ENCODE results near the gene EPHB2.
"Not testable (repeated sequence)": the region's sequence is repeated elsewhere in the genome, so short reads cannot be mapped to it uniquely, and the experiment has no call there.

EPHB2 gene

DNA sequence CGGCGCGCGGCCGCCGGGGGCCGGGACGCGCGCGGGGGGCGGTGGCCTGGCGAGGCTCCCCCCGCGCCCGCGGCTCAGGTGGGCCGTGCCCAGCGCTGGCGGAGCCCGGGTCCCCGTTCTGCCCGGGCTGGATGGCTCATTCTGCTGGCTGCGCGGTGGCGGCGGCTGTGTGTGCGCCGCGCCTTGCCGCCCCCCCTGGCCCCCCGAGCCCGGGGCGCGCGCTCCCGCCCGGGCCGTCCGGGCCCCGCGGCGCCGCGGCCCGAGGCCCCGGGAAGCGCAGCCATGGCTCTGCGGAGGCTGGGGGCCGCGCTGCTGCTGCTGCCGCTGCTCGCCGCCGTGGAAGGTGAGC is at the start of gene EPHB2:
EPHB2 (plus strand) TSS at position 139 of the 349 bp plus-strand sequence; CDS start at position 283, 144 bp downstream.
- no peak for DNase-seq (ENCODE audit: low read depth in 2 of 2)

DNA sequence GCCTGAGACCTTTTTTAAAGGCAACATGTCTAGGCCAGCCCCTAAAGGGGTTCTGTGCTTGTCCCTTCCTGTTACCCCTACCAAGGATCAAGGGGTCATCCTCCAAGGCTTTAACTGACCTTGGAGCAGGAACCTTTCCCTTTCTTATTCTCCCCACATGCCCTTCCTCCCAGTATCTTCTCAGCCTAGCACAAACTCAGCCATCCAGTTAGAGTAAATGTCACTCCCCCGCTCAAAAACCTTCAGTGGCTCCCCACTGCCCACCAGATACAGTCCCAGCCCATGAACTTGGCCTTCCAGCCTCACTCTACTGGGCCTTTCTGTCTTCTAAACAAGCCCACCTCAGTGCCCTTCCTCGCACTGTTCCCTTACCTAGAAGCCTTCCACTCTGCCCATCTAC is 48.8 kb upstream of the EPHB2 start:
- DNase-seq (ENCODE audit: low read depth in 2 of 2), result no peak

DNA sequence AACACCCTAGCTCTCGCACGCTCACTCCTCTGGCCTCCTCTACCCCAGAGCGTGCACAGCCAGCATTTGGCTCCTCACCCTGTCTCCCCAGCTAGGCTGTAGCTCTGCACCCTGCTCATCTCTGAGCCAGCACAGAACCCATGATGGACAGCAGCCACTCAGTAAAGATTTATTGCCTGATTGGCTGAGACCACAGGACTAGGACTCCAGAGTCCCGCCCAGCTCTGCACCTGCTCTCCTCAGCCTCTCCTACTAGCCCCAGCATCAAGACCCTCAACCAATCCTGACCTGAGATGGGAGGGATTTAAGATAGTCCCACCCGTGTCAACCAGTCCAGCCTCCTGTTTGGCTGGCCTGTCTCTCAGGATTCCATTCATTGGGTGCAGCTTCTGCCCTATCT is 48.3 kb upstream of the EPHB2 start:
- DNase-seq (ENCODE audit: low read depth in 2 of 2), result no peak

DNA sequence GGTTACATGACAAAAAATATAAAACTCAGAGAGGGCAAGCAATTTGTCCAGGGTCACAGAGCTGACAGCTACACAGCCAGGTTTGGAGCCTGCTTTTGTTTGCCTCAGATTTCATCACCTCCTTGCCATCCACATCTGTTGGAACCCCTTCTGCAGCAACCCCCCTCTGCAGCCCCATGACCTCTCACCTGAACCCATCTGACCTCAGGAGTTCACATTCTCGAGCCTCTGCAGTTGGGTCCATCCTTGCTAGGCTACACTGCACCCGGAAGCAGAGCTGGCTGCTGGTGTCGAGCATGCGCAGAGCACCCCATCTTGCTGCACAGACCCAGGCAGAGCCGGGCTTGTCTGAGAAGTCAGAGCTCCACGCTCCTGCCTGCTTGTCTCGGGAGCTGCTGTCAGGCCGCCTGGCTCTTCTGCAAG is 47.6 kb upstream of the EPHB2 start:
- DNase-seq (ENCODE audit: low read depth in 2 of 2), result no peak

DNA sequence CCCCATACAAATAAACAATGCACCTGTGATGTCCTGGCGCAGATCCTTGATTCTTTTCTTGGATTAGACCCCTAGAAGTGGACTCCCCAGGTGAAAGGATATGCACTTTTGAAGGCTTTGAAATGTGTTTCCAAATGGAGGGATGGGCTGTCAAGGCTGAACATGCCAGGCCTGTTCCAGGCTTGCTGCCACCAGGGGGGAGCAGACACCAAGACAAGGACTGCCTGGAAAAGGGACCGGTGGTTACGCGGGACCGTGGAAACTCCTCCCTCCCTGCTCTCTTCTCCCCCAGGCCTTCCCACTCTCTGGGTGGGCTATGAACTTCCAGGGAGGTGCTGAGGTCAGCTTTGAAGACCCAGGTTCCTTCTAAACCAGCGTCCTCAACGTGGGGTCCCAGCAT is 44.9 kb upstream of the EPHB2 start:
- no peak for DNase-seq (ENCODE audit: low read depth in 2 of 2)

DNA sequence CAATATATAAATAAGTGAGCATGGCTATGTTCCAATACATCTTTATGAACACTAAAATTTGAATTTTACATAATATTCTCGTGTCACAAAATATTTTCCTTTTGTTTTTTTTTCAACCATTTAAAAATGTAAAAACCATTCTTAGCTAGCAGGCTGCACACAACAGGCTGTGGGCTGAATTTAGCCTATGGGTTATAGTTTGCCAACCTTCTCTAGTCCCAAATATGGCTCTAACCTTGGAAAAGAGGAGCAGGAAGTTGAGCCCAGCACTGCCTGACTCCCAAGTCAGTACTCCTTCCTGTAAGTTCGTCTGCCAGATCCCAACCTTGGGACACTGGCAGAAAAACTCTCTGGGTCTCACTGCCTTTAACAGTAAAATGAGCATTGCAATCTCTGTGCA is 44.2 kb upstream of the EPHB2 start:
- no peak for DNase-seq (ENCODE audit: low read depth in 2 of 2)

DNA sequence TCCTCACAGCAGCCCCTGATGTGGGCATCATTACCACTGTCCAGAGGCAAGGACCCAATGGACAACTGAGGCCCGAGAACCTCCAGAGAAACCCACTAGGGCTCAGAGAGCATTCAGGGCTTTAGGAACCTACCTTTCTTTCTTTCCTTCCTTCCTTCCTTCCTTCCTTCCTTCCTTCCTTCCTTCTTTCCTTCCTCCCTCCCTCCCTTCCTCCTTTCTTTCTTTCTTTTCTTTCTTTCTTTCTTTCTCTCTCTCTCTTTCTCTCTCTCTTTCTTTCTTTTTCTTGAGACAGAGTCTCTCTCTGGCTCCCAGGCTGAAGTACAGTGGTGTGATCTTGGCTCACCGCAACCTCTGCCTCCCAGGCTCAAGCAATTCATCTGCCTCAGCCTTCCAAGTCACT is 41.8 kb upstream of the EPHB2 start:
- not testable (repeated sequence) for DNase-seq (ENCODE audit: low read depth in 2 of 2)

DNA sequence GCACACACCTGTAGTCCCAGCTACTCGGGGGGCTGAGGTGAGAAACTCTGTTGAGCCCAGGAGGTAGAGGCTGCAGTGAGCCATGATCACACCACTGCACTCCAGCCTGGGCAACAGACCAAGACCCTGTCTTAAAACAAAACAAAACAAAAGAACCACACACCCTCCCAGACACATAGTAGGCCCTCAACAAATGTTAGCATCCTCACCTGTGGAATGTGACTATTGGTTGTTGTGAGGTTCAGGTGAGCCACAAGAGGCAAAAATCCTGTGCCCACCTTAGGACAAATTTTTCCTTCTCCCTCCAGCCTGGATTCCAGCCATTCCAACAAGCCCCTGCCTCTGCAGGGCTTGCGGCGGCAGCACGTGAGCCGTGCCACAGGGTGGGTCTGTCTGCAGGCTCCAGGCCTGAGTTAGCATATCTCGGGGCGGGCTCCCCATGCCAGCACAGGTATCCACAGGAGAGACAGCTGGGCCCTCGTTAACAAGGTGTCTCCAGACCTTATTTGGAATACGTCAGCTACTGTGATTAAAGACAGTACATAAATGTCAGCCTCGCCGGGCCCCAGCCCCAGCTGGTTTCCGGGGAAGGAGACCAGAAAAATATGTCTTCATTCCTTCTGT is 40.2 kb upstream of the EPHB2 start:
- DNase-seq (ENCODE audit: low read depth in 2 of 2), result no peak

DNA sequence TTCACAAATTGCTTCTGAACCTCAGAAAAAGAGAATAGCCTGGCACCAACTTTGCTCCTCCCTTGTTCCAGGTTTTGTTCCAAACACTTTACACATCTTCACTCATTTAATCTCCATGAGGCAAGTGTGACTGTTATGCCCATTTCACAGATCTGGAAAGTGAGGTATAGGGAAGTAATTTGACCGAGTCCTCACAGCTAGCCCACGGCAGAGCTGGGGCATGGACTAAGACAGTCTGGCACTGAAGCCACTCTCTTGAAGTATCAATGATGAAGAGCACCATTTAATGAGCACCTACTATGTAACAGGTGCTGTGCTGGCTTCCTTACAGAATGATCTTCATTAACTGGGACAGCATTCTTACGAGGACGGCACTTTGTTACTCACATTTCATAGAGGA is 38.6 kb upstream of the EPHB2 start:
- no peak for DNase-seq (ENCODE audit: low read depth in 2 of 2)

DNA sequence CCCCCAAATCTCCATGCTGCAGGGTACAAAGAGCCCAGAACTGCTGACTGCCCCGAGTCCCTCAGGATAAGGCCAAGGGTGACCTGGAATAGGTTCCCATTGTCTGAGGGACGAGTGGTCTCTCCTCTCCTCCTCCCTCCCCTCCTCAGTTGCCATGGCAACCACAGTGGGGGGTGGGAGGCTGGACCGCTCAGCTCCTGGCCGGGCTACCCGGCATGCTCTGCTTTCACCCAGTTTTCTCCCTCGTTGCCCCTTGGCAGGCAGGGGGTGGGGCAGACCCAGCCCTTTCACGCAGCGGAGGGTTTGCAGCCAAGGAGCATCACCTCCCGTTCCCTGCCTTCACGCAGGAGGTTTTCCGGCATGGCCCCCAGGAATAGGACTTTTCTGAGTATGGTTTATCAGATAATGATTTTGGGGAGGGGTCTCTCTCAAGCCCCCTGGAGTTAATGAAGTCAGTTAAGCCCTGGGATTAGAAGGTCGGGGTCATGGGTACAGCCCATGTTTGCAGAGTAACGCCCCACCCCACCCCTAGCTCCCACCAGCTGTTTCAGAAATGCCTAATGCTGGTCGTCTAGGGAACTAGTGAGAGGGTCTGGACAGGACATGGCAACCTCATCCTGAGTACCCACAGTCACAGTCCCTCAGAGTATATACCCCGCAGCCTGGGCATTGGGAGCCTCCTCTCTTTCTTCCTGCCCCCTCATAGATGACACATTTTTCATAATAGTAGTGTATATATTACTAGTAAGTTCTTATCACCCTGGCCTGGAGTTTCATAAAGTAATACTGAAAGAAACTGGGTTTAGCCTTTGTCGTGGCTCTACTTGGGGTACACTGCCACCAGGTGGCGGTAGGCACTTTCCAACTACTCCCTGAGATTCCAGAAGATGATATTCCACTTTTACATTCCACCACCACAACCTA is 36.9 kb upstream of the EPHB2 start:
- no peak for DNase-seq (ENCODE audit: low read depth in 2 of 2)

DNA sequence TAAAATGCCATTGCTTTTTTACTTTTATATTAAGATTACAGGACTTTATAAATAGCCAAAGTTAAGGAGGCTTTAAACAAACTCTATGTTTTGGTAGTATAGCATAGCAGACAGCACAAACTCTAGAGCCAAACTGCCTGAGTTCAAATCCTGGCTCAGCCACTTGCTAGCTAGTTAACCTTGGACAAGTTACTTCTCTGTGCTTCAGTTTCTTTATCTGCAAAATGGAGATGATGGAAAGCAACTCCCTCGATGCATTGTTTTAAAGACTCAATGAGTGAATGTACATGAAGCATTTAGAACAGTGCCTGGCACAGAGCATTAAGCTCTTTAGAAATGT is 36.3 kb upstream of the EPHB2 start:
- no peak for DNase-seq (ENCODE audit: low read depth in 2 of 2)

DNA sequence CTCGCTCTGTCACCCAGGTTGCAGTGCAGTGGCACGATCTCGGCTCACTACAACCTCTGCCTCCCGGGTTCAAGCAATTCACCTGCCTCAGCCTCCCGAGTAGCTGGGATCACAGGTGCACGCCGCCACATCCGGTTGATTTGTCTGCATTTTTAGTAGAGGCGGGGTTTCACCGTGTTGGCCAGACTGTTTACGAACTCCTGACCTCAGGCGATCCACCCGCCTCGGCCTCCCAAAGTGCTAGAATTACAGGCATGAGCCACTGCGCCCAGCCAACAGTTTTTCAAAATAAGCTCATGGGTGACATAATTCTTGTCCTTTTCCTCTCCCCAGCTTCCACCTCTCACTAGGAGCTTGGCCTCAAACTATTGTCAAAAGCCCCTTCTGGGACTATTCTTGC is 34.5 kb upstream of the EPHB2 start:
- not testable (repeated sequence) for DNase-seq (ENCODE audit: low read depth in 2 of 2)

DNA sequence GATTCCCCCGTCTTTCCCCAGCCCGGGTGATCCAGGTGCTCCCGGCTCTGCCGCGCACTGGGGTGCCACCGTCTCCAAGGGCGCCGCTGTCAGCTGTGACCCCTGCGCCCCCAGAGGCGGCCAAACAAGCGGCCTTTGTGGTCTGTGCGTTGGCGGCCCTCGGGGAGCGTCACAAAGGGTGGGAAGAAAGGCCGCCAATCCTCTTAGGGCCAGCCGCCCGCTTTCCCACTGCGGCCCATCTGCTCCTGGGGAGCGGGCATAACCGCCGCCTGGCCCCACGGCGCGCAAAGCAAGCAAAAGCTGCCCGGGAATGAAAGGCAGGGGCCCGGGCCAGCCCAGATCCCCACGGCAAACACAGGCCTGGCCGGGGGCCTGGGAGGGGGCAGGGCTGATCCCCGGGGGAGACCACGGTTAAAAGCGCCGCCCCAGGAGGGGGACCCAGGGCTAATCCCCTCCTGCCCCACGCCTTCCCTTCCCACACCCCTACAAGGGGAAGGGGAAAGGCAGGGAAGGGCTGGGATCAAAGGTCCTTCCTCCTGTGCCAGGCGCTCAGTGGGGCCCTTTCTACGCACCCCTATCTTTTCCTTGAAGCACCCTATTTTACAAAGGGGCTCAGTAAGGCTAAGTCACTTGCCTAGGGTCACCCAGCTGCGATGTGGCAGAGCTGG is 33.6 kb upstream of the EPHB2 start:
- DNase-seq (ENCODE audit: low read depth in 2 of 2), result no peak

DNA sequence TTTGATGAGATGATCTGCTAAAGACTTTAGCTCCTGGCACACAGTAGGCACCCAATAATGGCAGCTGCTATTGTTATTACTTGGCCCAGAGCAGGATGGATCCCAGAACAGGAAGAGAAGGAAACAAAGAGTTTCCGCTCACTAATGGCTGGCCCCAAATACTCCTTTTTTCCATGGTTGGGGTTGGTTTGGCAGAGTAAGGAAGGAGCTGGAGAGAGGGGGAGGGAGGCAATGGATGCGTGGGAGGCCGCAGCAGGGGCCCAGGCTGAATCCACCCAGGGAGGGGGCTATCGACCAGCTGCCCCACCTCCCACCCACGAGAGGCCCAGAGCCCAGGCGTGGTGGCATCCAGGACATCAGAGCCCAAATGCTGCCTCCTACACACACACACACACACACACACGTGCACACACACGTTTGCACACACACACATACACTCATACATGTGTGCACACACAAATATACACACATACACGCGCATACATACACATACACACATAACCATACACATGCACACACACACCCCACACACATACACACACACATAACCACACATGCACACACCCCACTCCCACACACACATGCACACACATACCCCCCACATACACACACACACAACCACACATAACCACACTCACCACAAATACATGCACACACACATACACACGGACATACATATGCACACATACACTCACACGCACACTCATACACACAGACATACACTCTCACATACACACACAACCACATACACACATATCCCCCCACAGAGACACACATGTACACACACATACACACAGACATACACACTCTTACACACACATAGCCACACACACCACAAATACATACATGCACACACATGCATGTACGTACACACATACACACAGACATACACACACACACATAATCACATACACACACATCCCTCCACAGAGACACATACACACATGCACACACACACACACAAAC is 32.4 kb upstream of the EPHB2 start:
- DNase-seq (ENCODE audit: low read depth in 2 of 2), result no peak

DNA sequence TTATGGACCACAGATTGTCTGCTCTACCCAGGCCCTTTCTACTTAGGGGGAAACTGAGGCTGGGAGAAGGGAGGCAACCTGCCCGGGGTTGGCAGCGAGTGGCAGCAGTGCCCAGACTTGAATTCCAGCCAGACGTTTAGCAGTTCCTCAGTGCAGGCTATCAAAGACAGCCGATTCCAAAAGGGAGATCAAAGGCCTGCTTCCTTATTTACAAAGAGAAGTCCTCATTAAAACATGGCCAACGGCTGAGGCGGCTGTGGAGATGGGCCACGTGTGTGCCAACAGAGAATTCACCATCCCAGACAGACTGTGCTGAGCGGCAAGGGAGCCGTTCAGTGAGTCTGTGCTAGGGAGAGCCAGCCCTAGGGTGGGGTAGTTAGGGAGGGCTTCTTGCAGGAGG is 29.9 kb upstream of the EPHB2 start:
- no peak for DNase-seq (ENCODE audit: low read depth in 2 of 2)

DNA sequence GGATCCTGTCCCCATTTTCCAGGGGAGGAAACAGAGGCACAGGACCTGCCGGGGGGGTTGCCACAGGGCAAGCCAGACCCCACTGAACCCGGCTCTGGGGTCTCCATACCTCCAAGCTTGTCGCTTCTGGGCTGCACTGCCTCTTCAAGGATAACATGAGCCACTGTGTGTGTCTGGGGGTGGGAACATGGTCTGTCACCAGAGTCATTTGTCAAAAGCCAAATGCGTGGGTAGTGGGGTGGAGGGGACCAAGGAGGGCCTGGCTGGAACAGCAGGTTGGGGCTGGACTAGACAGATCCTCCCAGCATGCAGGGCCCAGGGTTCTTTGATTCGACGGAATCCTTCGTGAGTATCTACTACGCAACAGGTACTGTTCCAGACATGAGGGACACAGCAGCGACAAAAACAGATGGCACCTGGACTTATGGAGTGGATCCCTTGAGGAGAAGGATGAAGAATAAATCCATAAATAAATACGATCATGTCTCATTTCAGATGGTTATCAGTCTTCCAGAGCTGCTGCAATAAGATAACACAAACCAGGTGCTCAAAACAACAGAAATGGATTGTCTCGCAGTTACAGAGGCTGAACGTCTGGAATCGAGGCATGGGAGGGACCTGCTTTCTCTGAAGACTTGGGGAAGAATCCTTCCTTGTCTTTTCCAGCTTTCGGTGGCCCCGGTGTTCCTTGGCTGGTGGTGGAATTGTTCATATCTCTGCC is 28.9 kb upstream of the EPHB2 start:
- no peak for DNase-seq (ENCODE audit: low read depth in 2 of 2)

DNA sequence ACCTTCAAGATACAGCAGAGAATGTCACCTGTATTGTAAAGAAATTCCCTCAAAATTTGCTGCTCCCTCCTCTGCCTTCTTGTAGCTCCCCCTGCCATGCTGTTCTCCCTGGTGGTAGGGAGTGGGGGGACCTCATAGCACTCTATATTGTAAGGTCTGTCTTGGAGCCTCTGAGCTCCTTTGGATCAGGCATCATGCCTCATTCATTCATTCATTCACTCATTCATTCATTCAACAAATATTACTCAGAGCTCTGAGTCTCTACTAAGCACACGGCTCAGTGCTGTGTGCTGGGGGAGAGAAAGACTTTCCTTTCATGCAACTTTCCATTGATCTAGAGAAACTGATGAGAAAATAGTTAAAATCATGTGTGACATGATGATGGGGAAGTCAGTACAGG is 27.1 kb upstream of the EPHB2 start:
- no peak for DNase-seq (ENCODE audit: low read depth in 2 of 2)

DNA sequence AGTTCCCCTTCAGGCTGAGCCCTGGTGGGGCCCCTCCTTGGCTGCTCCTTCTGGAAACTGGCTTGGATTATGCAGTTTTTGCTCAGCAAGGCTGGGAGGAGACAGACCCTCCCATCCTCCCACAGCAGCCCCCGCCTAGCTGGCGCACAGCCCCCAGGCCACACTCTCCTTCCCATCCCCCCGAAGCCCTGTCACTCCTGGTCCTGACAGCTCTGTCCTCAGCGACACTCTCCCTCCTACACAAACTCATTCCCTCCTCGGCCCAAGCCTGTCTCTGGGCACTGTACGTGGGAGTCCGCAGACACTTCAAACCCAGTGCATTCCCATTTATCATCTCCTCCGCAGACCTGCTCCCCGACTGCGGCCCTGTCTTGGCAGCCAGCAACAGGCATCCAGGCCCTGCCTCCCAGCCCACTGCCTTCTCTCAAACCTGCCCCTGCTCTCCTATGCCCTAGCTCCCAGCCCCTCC is 25.0 kb upstream of the EPHB2 start:
- DNase-seq (ENCODE audit: low read depth in 2 of 2), result no peak

DNA sequence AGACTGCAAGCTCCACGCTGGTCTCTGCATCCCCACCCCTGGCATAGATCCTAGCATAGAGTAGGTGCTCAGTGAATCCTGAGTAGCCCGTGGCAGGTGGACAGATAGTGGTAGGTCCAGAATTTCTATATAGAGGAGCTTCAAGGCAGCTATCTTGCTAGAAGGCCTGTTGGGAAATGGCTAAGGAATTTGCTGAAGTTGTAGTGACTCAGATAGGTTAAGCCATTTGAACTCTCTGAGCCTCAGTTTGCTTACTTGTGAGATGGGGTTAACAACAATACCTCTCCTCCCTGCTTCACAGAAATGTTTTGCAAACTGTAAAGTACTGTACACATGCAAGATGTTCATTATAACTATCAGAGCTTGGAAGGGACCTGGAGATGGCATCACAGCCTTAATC is 23.4 kb upstream of the EPHB2 start:
- DNase-seq (ENCODE audit: low read depth in 2 of 2), result no peak

DNA sequence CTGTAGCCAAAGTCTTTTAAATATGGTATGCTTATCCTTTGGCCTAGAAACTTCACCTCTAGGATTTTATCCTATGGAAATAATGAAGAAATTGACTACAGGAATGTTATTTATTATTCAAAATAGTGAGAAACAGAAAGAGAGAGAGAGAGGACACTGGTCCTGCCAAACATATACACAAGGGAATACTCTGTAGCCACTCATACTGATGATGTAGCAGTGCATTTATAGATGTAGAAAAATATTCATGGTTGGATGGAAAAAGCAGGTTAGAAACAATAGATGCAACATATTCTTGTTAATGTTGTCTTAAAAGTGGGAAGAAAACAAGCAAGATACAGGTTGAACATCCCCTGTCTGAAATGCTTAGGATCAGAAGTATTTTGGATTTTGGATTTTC is 22.2 kb upstream of the EPHB2 start:
- no peak for DNase-seq (ENCODE audit: low read depth in 2 of 2)

DNA sequence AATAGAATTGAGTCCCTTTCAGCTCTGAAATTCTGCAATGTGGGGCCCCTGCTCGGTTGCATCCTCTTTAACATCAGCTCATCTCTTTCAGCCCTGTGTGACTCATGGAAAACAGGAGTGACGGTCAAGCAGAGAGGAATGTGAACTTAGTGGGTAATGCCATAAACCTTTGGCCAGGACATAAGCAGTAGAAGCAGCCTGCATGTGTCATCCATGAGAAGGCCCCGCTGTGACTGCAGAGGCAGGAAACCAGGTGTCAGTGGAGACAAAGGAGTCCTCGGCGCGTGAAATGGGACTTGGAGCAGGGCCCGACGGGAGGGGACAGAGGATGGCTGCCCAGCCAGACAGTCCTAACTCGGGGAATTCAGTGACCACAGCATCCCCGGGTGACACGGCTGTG is 21.1 kb upstream of the EPHB2 start:
- DNase-seq (ENCODE audit: low read depth in 2 of 2), result no peak
